Esophagus muscularis mucosa (tissue), 4 donors: ENCODE data around the gene ANK2. TPM values are rescaled to one million over a fixed set of nuclear protein-coding genes. Genes with fewer than 3 reads are reported as not detected.

Experiments used
- DNase-seq: peaks from one replicate; pipeline ENCODE4 v3.0.0-alpha.2; 2017; ENCODE audit errors: extremely low spot score
- H3K27ac ChIP-seq, 4 donors: fragments of 200-600 bp; sonication (generic); replicated peaks in 1 of 4; 1 replicate in 3 of 4; 2 replicates in 1 of 4; pipeline ENCODE4 v1.5.1; 2016 to 2019; ENCODE audit warnings: mild to moderate bottlenecking in 1 of 4
- H3K27me3 ChIP-seq, 4 donors: fragments of 200-600 bp; sonication (generic); one replicate each; pipeline versions ENCODE4 v1.5.1 to v1.6.0; 2016 to 2019
- H3K36me3 ChIP-seq, 4 donors: fragments of 200-600 bp; sonication (generic); one replicate each; pipeline ENCODE4 v1.5.1; 2016 to 2019
- H3K4me1 ChIP-seq, 4 donors: fragments of 200-600 bp; sonication (generic); one replicate each; pipeline ENCODE4 v1.5.1; 2016 to 2019
- H3K4me3 ChIP-seq, 4 donors: fragments of 200-600 bp; sonication (generic); 1 replicate in 2 of 4; 2 replicates in 2 of 4; pipeline ENCODE4 v1.5.1; 2016 to 2019; ENCODE audit warnings: mild to moderate bottlenecking in 4 of 4, moderate library complexity in 1 of 4
- H3K9me3 ChIP-seq, 4 donors: fragments of 200-600 bp; sonication (generic); 1 replicate in 3 of 4; 2 replicates in 1 of 4; pipeline ENCODE4 v1.5.1; 2016 to 2019
- CTCF ChIP-seq, 3 experiments: fragments of 200-600 bp in 2 of 3; fragments of 450-650 bp in 1 of 3; sonication (generic) in 2 of 3; IDR thresholded peaks; one replicate each; pipeline ENCODE4 v1.5.1; 2017 to 2019; ENCODE audit warnings: antibody characterized with exemption in 3 of 3, mild to moderate bottlenecking in 2 of 3, moderate library complexity in 1 of 3
- EP300 ChIP-seq: sonication (generic); formaldehyde crosslinking; IDR thresholded peaks from one replicate; pipeline ENCODE4 v1.6.1; 2017; ENCODE audit warnings: antibody characterized with exemption
- POLR2A ChIP-seq: fragments of 450-650 bp; IDR thresholded peaks from one replicate; pipeline ENCODE4 v1.6.1; 2017; ENCODE audit warnings: antibody characterized with exemption, moderate library complexity, mild to moderate bottlenecking, low read depth
- POLR2AphosphoS5 ChIP-seq, 2 donors: sonication (generic); formaldehyde crosslinking; IDR thresholded peaks; one replicate each; pipeline ENCODE4 v1.6.1; 2017; ENCODE audit warnings: antibody characterized with exemption in 2 of 2
- WGBS: methylation state at CpG from one replicate; pipeline ENCODE4 v1.1.5; 2018; 5-methylcytosine and 5-hydroxymethylcytosine counted together
- intact Hi-C: fragments of 100-400 bp; cut with DNase I; formaldehyde crosslinking; loops from one replicate; pipeline ENCODE4 v1.15.1; 2023
- total RNA-seq, 4 donors: library from RNA; depleted of rRNA; stranded (reverse); fragments of >200 nt; gene quantifications; one replicate each; pipeline versions ENCODE4 v1.1.0 to v1.2.1, GENCODE V29; 2016

Gene ANK2
- total RNA-seq, 4 donors from 2014 or later, result 76.8 to 88.0 (median 82.8) TPM

- WGBS, result 55% methylated on average over 3 of the region's 3 CpGs
- Histone ChIP-seq H3K4me3 (no peak overlapping the region), H3K4me1 (peaks cover 0 to 6% (median 0%) of the 10 kb centered on the region in 4 donors), H3K27me3 (no peaks in the 10 kb centered on the region), H3K36me3 (no peaks in the 10 kb centered on the region), H3K27ac (no peak overlapping the region), H3K9me3 (no peaks in the 10 kb centered on the region)
- intact Hi-C loops, result no loop called here
- DNase-seq, result no peak
- TF ChIP-seq POLR2A, result no peak
- no peak for TF ChIP-seq EP300
- TF ChIP-seq CTCF (IDR thresholded peaks at IDR 0.05), result no peak
- no peak for TF ChIP-seq POLR2AphosphoS5 (IDR thresholded peaks at IDR 0.05)
These were observed 107.8 kb downstream of the ANK2 start for GRCh38 chr4:113157086-113157857.

- intact Hi-C loops, result no loop called here
These were observed 110.6 kb downstream of the ANK2 start for GRCh38 chr4:113159942-113160545.

GRCh38 chr4:113160548-113160947 lies 111.1 kb downstream of the ANK2 start:
- no peak overlapping the region for H3K4me3 ChIP-seq
- no peak overlapping the region for H3K27ac ChIP-seq
- no peaks in the 10 kb centered on the region for H3K27me3 ChIP-seq
- DNase-seq, result no peak
- H3K4me1 ChIP-seq, result peaks cover 0 to 6% (median 0%) of the 10 kb centered on the region in 4 donors
- 92% methylated on average over 3 of the region's 3 CpGs for WGBS
- no peaks in the 10 kb centered on the region for H3K9me3 ChIP-seq
- TF ChIP-seq POLR2A (no peak), EP300 (no peak), CTCF (IDR thresholded peaks at IDR 0.05) (no peak), POLR2AphosphoS5 (IDR thresholded peaks at IDR 0.05) (no peak)
- intact Hi-C loops, result no loop called here
- no peaks in the 10 kb centered on the region for H3K36me3 ChIP-seq

More at GRCh38 chr4:113159942-113160545, 110.6 kb downstream of the ANK2 start:
- DNase-seq, result no peak
- H3K4me3 ChIP-seq, result no peak overlapping the region
- H3K27me3 ChIP-seq, result no peaks in the 10 kb centered on the region
- H3K36me3 ChIP-seq, result no peaks in the 10 kb centered on the region
- H3K9me3 ChIP-seq, result no peaks in the 10 kb centered on the region
- peaks cover 0 to 6% (median 0%) of the 10 kb centered on the region in 4 donors for H3K4me1 ChIP-seq
- no peak for TF ChIP-seq POLR2AphosphoS5 (IDR thresholded peaks at IDR 0.05)
- no peak for TF ChIP-seq EP300
- no peak for TF ChIP-seq POLR2A
- no peak for TF ChIP-seq CTCF (IDR thresholded peaks at IDR 0.05)
- no peak overlapping the region for H3K27ac ChIP-seq
- 82% methylated on average over 3 of the region's 3 CpGs for whole genome bisulfite sequencing

GRCh38 chr4:113162089-113162488 lies 112.6 kb downstream of the ANK2 start:
- H3K4me3 ChIP-seq, result no peak overlapping the region
- WGBS, result 94% methylated on average over 1 of the region's 1 CpG
- H3K27me3 ChIP-seq, result no peaks in the 10 kb centered on the region
- no peak for TF ChIP-seq POLR2AphosphoS5 (IDR thresholded peaks at IDR 0.05)
- no peak for TF ChIP-seq EP300
- H3K4me1 ChIP-seq, result peaks cover 0 to 6% (median 0%) of the 10 kb centered on the region in 4 donors
- intact Hi-C loops, result no loop called here
- no peak for DNase-seq
- no peaks in the 10 kb centered on the region for H3K36me3 ChIP-seq
- no peak overlapping the region for H3K27ac ChIP-seq
- no peaks in the 10 kb centered on the region for H3K9me3 ChIP-seq

- whole genome bisulfite sequencing, result 81% methylated on average over 5 of the region's 5 CpGs
- DNase-seq, result no peak
- Histone ChIP-seq H3K4me1 (peaks cover 5 to 22% (median 10%) of the 10 kb centered on the region in 4 donors), H3K9me3 (no peaks in the 10 kb centered on the region), H3K27ac (no peak overlapping the region), H3K4me3 (no peak overlapping the region), H3K36me3 (no peaks in the 10 kb centered on the region), H3K27me3 (no peaks in the 10 kb centered on the region)
- intact Hi-C loops, result no loop called here
- TF ChIP-seq POLR2AphosphoS5 (IDR thresholded peaks at IDR 0.05) (no peak), POLR2A (no peak), EP300 (no peak), CTCF (IDR thresholded peaks at IDR 0.05) (no peak)
These were observed 119.9 kb downstream of the ANK2 start for GRCh38 chr4:113169368-113169767.
